Pancreas (tissue), 10 donors: ENCODE data around the gene PRAMEF1. TPM values are rescaled to one million over a fixed set of nuclear protein-coding genes. Genes with fewer than 3 reads are reported as not detected.

Experiments used
- ATAC-seq, 4 donors: fragments of 200-7000 bp; cut with Tn5 transposase; one replicate each; pipeline versions ENCODE4 v1.8.0 to v1.9.1; 2020; ENCODE audit warnings: mild to moderate bottlenecking in 4 of 4, moderate library complexity in 4 of 4
- DNase-seq, 6 donors: peaks; one replicate each; pipeline ENCODE4 v3.0.0-alpha.2; 2020
- FAIRE-seq: peaks from 2 replicates; lab custom pipeline; 2012; peaks lifted over from hg19 to GRCh38; lab: Jason Lieb, UNC
- H3K27ac ChIP-seq, 4 donors: fragments of 200-600 bp; sonication (generic); 1 replicate in 3 of 4; 2 replicates in 1 of 4; pipeline versions ENCODE4 v1.5.0 to v1.8.0; 2020
- H3K27me3 ChIP-seq, 4 donors: fragments of 200-600 bp; one replicate each; pipeline ENCODE4 v1.8.0; 2021
- H3K36me3 ChIP-seq, 3 donors: fragments of 200-600 bp; sonication (generic) in 1 of 3; one replicate each; pipeline versions ENCODE4 v1.5.0 to v1.8.0; 2020 to 2021
- H3K4me1 ChIP-seq, 3 donors: fragments of 200-600 bp; one replicate each; pipeline ENCODE4 v1.8.0; 2021
- H3K4me3 ChIP-seq, 4 donors: fragments of 200-600 bp; sonication (generic) in 2 of 4; one replicate each; pipeline versions ENCODE4 v1.5.0 to v1.8.0; 2020 to 2021
- H3K9me3 ChIP-seq, 4 donors: fragments of 200-600 bp; one replicate each; pipeline ENCODE4 v1.8.0; 2021
- WGBS, 2 donors: extraction: QIAGEN DNeasy Blood & Tissue Kit; methylation state at CpG; one replicate each; pipeline ENCODE4 v1.1.7; 2013; 5-methylcytosine and 5-hydroxymethylcytosine counted together
- intact Hi-C, 3 donors: fragments of 100-400 bp; cut with DNase I; formaldehyde crosslinking; loops; one replicate each; pipeline versions ENCODE4 v1.11.1 to v1.14.2; 2022
- polyA plus RNA-seq, 2 donors: library from polyadenylated mRNA; stranded (reverse); fragments of 200-250 nt; gene quantifications; one replicate each; pipeline ENCODE4 v1.2.3, GENCODE V29; 2013
- total RNA-seq, 6 donors: library from RNA; stranded (reverse); fragmentation: NEBNext Ultra II Directional in 4 of 6; extraction: Animal tissue kit (Norgen Biotek cat#: 25700) in 4 of 6; gene quantifications; one replicate each; pipeline versions ENCODE4 v1.2.1 to v1.2.4, GENCODE V29; 2021 to 2023
- TF ChIP-seq, protein P1 (sequence below), 4 donors: fragments of 200-600 bp; sonication (generic) in 3 of 4; IDR thresholded peaks; one replicate each; pipeline versions ENCODE4 v1.5.0 to v1.8.0; 2021; ENCODE audit warnings: antibody characterized with exemption in 4 of 4
- donor health status: healthy with polysubstance abuse.
- donor health status: DM: no; HTN: no; CAD: no; lungs with moderate emphysema.
- donor health status: DM: no; HTN: no; CAD: no.
- donor health status: control.
- donor health status: control.
- donor health status: Bipolar disorder and iron deficiency.
- donor health status: DM: yes; HTN: yes; CAD: no.
- donor health status: DM: no; HTN: no; CAD: no.
- donor health status: DM: no; HTN: no; CAD: no.
- donor health status: DM: yes; HTN: yes; CAD: no.

The PRAMEF1 gene
- total and polyA plus RNA-seq, 8 donors: not detected

DNA sequence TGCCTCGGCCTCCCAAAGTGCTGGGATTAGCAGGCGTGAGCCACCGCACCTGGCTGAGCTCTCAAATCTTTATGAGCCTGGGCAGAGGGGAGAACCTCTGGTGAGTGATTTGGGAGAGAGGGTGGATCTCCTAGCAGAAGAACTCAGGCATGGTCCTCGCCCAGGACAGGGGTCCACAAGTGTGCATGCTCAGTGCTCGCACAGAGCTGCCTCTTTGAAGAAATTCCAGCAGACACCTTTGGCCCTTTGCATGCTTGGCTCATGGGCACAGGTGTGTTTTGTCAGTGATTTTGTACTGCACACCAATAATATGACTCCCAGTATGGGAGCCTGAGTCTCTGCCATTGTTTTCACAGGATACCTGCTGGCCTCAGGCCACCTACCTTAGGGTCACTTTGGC, 29.4 kb upstream of the PRAMEF1 start:
- FAIRE-seq (no peak), ATAC-seq (no peak), DNase-seq (no peak)
- no peak overlapping the region for H3K27ac ChIP-seq
- no peaks in the 10 kb centered on the region for H3K36me3 ChIP-seq
- no peaks in the 10 kb centered on the region for H3K27me3 ChIP-seq
- no peaks in the 10 kb centered on the region for H3K4me1 ChIP-seq
- H3K9me3 ChIP-seq: no peaks in the 10 kb centered on the region
- TF ChIP-seq, protein P1, sequence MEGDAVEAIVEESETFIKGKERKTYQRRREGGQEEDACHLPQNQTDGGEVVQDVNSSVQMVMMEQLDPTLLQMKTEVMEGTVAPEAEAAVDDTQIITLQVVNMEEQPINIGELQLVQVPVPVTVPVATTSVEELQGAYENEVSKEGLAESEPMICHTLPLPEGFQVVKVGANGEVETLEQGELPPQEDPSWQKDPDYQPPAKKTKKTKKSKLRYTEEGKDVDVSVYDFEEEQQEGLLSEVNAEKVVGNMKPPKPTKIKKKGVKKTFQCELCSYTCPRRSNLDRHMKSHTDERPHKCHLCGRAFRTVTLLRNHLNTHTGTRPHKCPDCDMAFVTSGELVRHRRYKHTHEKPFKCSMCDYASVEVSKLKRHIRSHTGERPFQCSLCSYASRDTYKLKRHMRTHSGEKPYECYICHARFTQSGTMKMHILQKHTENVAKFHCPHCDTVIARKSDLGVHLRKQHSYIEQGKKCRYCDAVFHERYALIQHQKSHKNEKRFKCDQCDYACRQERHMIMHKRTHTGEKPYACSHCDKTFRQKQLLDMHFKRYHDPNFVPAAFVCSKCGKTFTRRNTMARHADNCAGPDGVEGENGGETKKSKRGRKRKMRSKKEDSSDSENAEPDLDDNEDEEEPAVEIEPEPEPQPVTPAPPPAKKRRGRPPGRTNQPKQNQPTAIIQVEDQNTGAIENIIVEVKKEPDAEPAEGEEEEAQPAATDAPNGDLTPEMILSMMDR (IDR thresholded peaks at IDR 0.05): no peak
- intact Hi-C loops: no loop called here
- WGBS, 2 donors: 54 to 81% methylated on average over 5 of the region's 5 CpGs
- no peak overlapping the region for H3K4me3 ChIP-seq

DNA sequence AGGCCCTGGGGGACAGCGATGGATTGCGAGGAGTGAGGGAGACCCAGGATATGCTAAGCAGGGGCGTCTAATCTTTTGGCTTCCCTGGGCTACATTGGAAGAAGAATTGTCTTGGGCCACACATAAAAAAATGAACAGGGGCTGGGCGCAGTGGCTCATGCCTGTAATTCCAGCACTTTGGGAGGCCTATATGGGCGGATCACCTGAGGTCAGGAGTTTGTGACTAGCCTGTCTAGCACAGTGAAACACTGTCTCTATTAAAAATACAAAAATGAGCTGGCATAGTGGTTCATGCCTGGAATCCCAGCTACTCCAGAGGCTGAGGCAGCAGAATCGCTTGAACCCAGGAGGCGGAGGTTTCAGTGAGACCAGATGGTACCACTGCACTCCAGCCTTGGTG, 28.4 kb upstream of the PRAMEF1 start:
- no peak for FAIRE-seq
- intact Hi-C loops: no loop called here
- ATAC-seq: no peak
- H3K9me3 ChIP-seq: no peaks in the 10 kb centered on the region
- H3K27ac ChIP-seq: no peak overlapping the region
- no peak for DNase-seq
- 65 to 74% methylated on average over 7 of the region's 7 CpGs for WGBS, 2 donors
- H3K36me3 ChIP-seq: no peaks in the 10 kb centered on the region
- TF ChIP-seq, protein P1 (IDR thresholded peaks at IDR 0.05): no peak
- no peak overlapping the region for H3K4me3 ChIP-seq
- H3K4me1 ChIP-seq: no peaks in the 10 kb centered on the region
- H3K27me3 ChIP-seq: no peaks in the 10 kb centered on the region

DNA sequence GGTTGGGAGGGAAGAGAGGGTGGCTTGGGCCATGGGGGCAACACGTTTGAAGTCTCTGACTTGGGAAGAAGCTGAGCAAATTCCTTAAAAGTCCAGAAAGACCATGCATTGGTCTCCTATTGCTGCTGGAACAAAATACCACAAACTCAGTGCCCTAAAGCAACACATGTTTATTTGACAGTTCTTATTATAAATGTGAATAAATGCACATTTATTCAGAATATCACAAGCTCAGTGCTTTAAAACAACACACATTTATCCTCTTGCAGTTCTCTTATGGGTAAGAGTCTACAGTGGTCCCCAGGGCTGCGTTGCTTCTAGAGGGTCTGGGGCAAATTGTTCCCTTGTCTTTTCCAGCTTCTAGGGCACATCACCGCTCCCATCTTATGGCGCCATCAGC, 27.7 kb upstream of the PRAMEF1 start:
- FAIRE-seq (no peak), ATAC-seq (no peak), DNase-seq (no peak)
- Histone ChIP-seq H3K4me3 (no peak overlapping the region), H3K27ac (no peak overlapping the region), H3K9me3 (no peaks in the 10 kb centered on the region), H3K27me3 (no peaks in the 10 kb centered on the region), H3K4me1 (no peaks in the 10 kb centered on the region), H3K36me3 (no peaks in the 10 kb centered on the region)
- WGBS, 2 donors: 52 to 60% methylated on average over 4 of the region's 4 CpGs
- TF ChIP-seq, protein P1 (IDR thresholded peaks at IDR 0.05): no peak
- intact Hi-C loops: no loop called here

DNA sequence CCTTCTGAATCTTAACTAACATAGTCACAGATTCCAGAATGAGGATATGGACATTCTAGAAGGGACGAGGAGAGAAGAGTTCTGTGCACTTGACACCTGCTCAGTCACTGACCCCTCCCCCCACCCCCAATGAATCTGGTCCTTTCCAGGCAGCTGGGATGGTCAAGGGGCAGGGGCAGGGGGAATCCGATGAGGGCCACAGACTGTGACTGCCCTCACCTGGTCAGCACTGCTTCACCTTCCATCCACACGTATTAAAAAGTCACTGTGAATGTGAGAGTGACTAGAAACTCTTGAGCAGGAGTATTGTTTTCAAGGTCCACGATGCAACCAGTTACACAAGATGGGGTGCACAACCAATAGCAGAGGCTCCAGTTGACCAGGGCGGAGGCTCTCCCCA, 27.2 kb upstream of the PRAMEF1 start:
- TF ChIP-seq, protein P1 (IDR thresholded peaks at IDR 0.05): no peak
- no peaks in the 10 kb centered on the region for H3K27me3 ChIP-seq
- H3K27ac ChIP-seq: no peak overlapping the region
- H3K9me3 ChIP-seq: no peaks in the 10 kb centered on the region
- DNase-seq: no peak
- WGBS, 2 donors: 45 to 51% methylated on average over 5 of the region's 5 CpGs
- no peaks in the 10 kb centered on the region for H3K36me3 ChIP-seq
- H3K4me1 ChIP-seq: no peaks in the 10 kb centered on the region
- intact Hi-C loops: no loop called here
- H3K4me3 ChIP-seq: no peak overlapping the region
- no peak for ATAC-seq
- FAIRE-seq: no peak

DNA sequence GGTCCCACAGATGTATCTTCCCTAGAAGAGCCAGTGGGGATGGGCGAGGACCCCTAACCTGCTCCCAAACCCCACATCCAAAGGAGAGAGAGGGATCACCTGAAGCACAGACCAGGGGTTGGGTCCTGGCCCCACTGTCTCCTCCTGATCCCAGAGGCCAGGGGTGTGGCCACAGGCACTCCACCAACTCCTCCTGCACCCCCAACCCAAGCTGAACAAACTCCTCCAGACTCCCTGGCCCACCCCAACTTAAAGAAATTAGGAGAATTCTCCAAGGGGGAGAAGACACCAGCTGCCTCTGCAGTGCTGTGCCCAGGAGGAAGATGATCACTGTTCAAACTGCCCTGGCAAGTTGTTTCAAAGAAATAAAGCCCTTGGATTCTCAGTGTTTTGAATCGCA, 22.2 kb upstream of the PRAMEF1 start:
- 53 to 77% methylated on average over 2 of the region's 2 CpGs for WGBS, 2 donors
- no peaks in the 10 kb centered on the region for H3K36me3 ChIP-seq
- H3K9me3 ChIP-seq: no peaks in the 10 kb centered on the region
- ATAC-seq (no peak), DNase-seq (no peak), FAIRE-seq (no peak)
- TF ChIP-seq, protein P1 (IDR thresholded peaks at IDR 0.05): no peak
- H3K27me3 ChIP-seq: no peaks in the 10 kb centered on the region
- intact Hi-C loops: no loop called here
- H3K4me3 ChIP-seq: no peak overlapping the region
- no peaks in the 10 kb centered on the region for H3K4me1 ChIP-seq
- H3K27ac ChIP-seq: no peak overlapping the region
